ENCODE data around the gene IMP4. TPM values are rescaled to one million over a fixed set of nuclear protein-coding genes. Genes with fewer than 3 reads are reported as not detected.

The IMP4 gene
- total and polyA plus RNA-seq, 2 of the 8 experiments (the other 6 are each of a cell fraction or from before 2014, with no cell fraction given) = 96.8 to 194 TPM

DNA sequence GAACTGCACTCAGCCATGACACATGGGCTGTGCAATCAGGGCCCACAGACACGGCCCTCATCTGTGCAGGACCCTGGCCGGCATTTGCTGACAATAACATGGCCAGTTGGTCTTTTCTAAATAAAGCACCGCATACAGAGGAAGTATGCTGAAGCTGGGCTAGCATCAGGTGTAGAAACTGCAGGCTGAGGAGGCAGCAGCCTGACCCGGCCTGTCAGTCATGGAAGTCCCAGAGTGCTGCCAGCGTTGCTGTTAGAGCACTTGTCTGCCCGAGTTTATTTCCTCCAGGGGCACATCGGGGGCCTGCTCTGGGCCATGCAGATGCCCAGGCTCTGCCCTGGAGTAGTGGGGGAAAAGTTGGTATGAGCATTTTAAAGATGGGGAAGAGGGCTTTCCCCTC lies 9.0 kb downstream of the IMP4 start:
- WGBS, 2 experiments (ENCODE audit: extremely low coverage in 1 of 2, insufficient coverage in 1 of 2, insufficient read length in 1 of 2, insufficient replicate concordance in 2 of 2, low coverage in 1 of 2, low lambda C conversion rate in 2 of 2, missing lambda C conversion rate in 1 of 2) = 82% methylated on average over 7 of the region's 7 CpGs; no CpG with 5 or more reads in 1 of the 2 experiments

More for the DNA sequence above, 9.0 kb downstream of the IMP4 start:
- Histone ChIP-seq H2AK5ac (ENCODE audit: low read depth, low read length) (no peak overlapping the region), H4K91ac (replicated peaks; ENCODE audit: insufficient read length, low read length) (no peak overlapping the region), H2BK5ac (ENCODE audit: low read depth, low read length) (no peak overlapping the region), H3K4me1 (replicated peaks in 1 of 4; ENCODE audit: control insufficient read depth in 3 of 4, insufficient read depth in 4 of 4, low read length in 3 of 4) (no peaks in the 10 kb centered on the region), H3K4me2 (ENCODE audit: insufficient read depth in 1 of 2, low read depth in 2 of 2, low read length in 2 of 2) (no peak overlapping the region), H3K4me3 (ENCODE audit: extremely low read depth in 1 of 4, insufficient read depth in 2 of 4, low read depth in 3 of 4, low read length in 4 of 4) (no peak overlapping the region), H2BK120ac (replicated peaks; ENCODE audit: low read depth, low read length) (no peak overlapping the region), H3K27ac (ENCODE audit: low read depth, low read length) (no peak overlapping the region), H3K56ac (replicated peaks; ENCODE audit: insufficient read length, low read depth, low read length) (no peak overlapping the region), H4K20me1 (replicated peaks in 1 of 2; ENCODE audit: control insufficient read depth in 1 of 2, insufficient read depth in 2 of 2, low read length in 2 of 2) (peaks cover 0 to 6% of the 10 kb centered on the region in 2 experiments), H2BK15ac (ENCODE audit: low read length) (no peak overlapping the region), H2BK12ac (ENCODE audit: low read depth, low read length) (no peak overlapping the region), H3K18ac (ENCODE audit: extremely low read depth, low read length) (no peak overlapping the region), H3K14ac (ENCODE audit: insufficient read length) (no peak overlapping the region), H2AFZ (ENCODE audit: low read length) (no peak overlapping the region), H3K23ac (ENCODE audit: insufficient read length) (no peak overlapping the region), H3K27me3 (replicated peaks in 1 of 4; ENCODE audit: control insufficient read depth in 3 of 4, extremely low read depth in 1 of 4, insufficient read depth in 3 of 4, low read length in 3 of 4) (peaks cover 15 to 35% (median 22%) of the 10 kb centered on the region in 4 experiments; a peak in 6 of 7 replicates), H3K23me2 (ENCODE audit: low read depth, low read length) (peaks cover 4% of the 10 kb centered on the region; the same call in 1 of the 2 replicates), H4K8ac (ENCODE audit: extremely low read depth, insufficient read depth, low read length) (no peak overlapping the region; the same call in 1 of the 2 replicates), H3K36me3 (ENCODE audit: control insufficient read depth in 2 of 4, insufficient read depth in 4 of 4, low read length in 3 of 4) (peaks cover 3 to 17% (median 13%) of the 10 kb centered on the region in 4 experiments; a peak in 6 of 8 replicates), H3K9me3 (ENCODE audit: insufficient read depth in 2 of 2, low read depth in 1 of 2, low read length in 1 of 2) (no peaks in the 10 kb centered on the region), H3K79me1 (ENCODE audit: low read depth, low read length) (no peaks in the 10 kb centered on the region), H3K4ac (replicated peaks; ENCODE audit: insufficient read length, low read depth, low read length) (no peak overlapping the region), H4K5ac (ENCODE audit: insufficient read length, low read depth, low read length) (no peak overlapping the region), H2BK20ac (ENCODE audit: low read length) (no peak overlapping the region), H3K79me2 (ENCODE audit: control insufficient read depth in 1 of 2, insufficient read depth in 2 of 2, low read length in 2 of 2) (no peaks in the 10 kb centered on the region), H3K9ac (replicated peaks in 1 of 4; ENCODE audit: extremely low read depth in 1 of 4, low read depth in 3 of 4, low read length in 3 of 4) (no peak overlapping the region)
- DNase-seq (ENCODE audit: low read depth in 1 of 2, low spot score in 2 of 2) = no peak
- CTCF ChIA-PET (ENCODE audit: partially characterized antibody) = interaction anchor here (1.0 to 4.7 kb wide), 4 partner anchors 8 to 35 kb away, joined by 3 to 28 read pairs (median 4); partner anchors contain the start of gene IMP4
- TF ChIP-seq, protein P1, sequence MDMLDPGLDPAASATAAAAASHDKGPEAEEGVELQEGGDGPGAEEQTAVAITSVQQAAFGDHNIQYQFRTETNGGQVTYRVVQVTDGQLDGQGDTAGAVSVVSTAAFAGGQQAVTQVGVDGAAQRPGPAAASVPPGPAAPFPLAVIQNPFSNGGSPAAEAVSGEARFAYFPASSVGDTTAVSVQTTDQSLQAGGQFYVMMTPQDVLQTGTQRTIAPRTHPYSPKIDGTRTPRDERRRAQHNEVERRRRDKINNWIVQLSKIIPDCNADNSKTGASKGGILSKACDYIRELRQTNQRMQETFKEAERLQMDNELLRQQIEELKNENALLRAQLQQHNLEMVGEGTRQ (IDR thresholded peaks at IDR 0.05; ENCODE audit: low read length) = no peak
- no peak for TF ChIP-seq TAF1 (IDR thresholded peaks at IDR 0.05; ENCODE audit: low read depth, low read length)
- no peak for TF ChIP-seq CHD1 (IDR thresholded peaks at IDR 0.05; ENCODE audit: low read depth, low read length)
- TF ChIP-seq ASH2L (IDR thresholded peaks at IDR 0.05; ENCODE audit: low read length) = no peak
- no peak for TF ChIP-seq SUZ12 (IDR thresholded peaks at IDR 0.05; ENCODE audit: low read length)
- TF ChIP-seq BACH1 (IDR thresholded peaks at IDR 0.05; ENCODE audit: low read length) = no peak
- no peak for TF ChIP-seq RBBP5 (IDR thresholded peaks at IDR 0.05; ENCODE audit: borderline replicate concordance, low read depth, low read length)
- no peak for TF ChIP-seq BRCA1 (IDR thresholded peaks at IDR 0.05; ENCODE audit: low read depth, low read length)
- FAIRE-seq = no peak
- POLR2A ChIA-PET (ENCODE audit: partially characterized antibody) = interaction anchor here (0.6 to 8.7 kb wide), 4 partner anchors 9 to 172 kb away, joined by 3 to 72 read pairs (median 6); partner anchors contain the start of gene IMP4

All from H1 (cell line).